GM18858 (cell line): Measurements from ENCODE around the gene MYL9.

ENCODE experiments used
- ATAC-seq: cut with Tn5 transposase; IDR thresholded peaks from one replicate; pipeline ENCODE4 v1.9.1; 2021; ENCODE audit not compliant: unreplicated experiment

MYL9 gene

GRCh38 chr20:36579996-36580545, 38.8 kb downstream of the MYL9 start:
- no peak for ATAC-seq

GRCh38 chr20:36582322-36582721, 41.0 kb downstream of the MYL9 start:
- ATAC-seq, result no peak

GRCh38 chr20:36582821-36583220, 41.5 kb downstream of the MYL9 start:
- no peak for ATAC-seq

GRCh38 chr20:36584018-36584481, 42.7 kb downstream of the MYL9 start:
- no peak for ATAC-seq

- no peak for ATAC-seq
These were observed 44.2 kb downstream of the MYL9 start for GRCh38 chr20:36585410-36586125.

- no peak for ATAC-seq
These were observed 46.2 kb downstream of the MYL9 start for GRCh38 chr20:36587388-36588070.

- ATAC-seq, result no peak
These were observed 50.0 kb downstream of the MYL9 start for GRCh38 chr20:36591281-36591680.

GRCh38 chr20:36591854-36592641, 50.7 kb downstream of the MYL9 start:
- ATAC-seq, result no peak

- no peak for ATAC-seq
These were observed 52.1 kb downstream of the MYL9 start for GRCh38 chr20:36593347-36593929.

GRCh38 chr20:36599912-36600345, 58.6 kb downstream of the MYL9 start:
- ATAC-seq, result no peak
